SK-N-SH (cell line): ENCODE measurements around the gene AFF3. TPM values are rescaled to one million over a fixed set of nuclear protein-coding genes. Genes with fewer than 3 reads are reported as not detected.

Experiments used
- CTCF ChIA-PET: fragments of 300-600, 350-600 bp; formaldehyde crosslinking; extraction: SDS; loops from one replicate; lab custom pipeline; 2021; lab: Yijun Ruan, JAX
- POLR2A ChIA-PET: fragments of 350-600 bp; sonication (Branson Sonifier 250); formaldehyde crosslinking; extraction: SDS; loops from one replicate; lab custom pipeline; 2020; ENCODE audit warnings: antibody characterized with exemption, inconsistent platforms; lab: Yijun Ruan, JAX
- DNase-seq: peaks from one replicate; pipeline ENCODE4 v3.0.0; 2012
- H2AFZ ChIP-seq: fragments of 200-600 bp; sonication (generic); 2 replicates; pipeline ENCODE4 v1.8.1; 2016; ENCODE audit warnings: antibody characterized with exemption, mild to moderate bottlenecking, low read depth
- H3F3A ChIP-seq: fragments of 200-600 bp; sonication (generic); replicated peaks from 2 replicates; pipeline ENCODE3; 2016; ENCODE audit warnings: antibody characterized with exemption, mild to moderate bottlenecking; ENCODE audit not compliant: insufficient read depth
- H3K27ac ChIP-seq, 2 experiments: fragments of 200-500 bp in 1 of 2; fragments of 200-600 bp in 1 of 2; sonication (Bioruptor generic) in 1 of 2; sonication (generic), shearing (Covaris generic) in 1 of 2; 2 replicates each; pipeline versions ENCODE4 v1.5.1 to v1.6.1; 2014 to 2016; ENCODE audit warnings: low read depth in 2 of 2, inconsistent platforms in 1 of 2, low read length in 1 of 2, mild to moderate bottlenecking in 1 of 2, mixed read lengths in 1 of 2
- H3K27me3 ChIP-seq: fragments of 200-600 bp; sonication (generic), shearing (Covaris generic); 2 replicates; pipeline ENCODE4 v1.6.1; 2016; ENCODE audit warnings: mixed run types; ENCODE audit not compliant: insufficient read depth
- H3K36me3 ChIP-seq, 2 experiments: fragments of 200-500 bp in 1 of 2; fragments of 200-600 bp in 1 of 2; sonication (Bioruptor generic) in 1 of 2; sonication (generic) in 1 of 2; replicated peaks in 1 of 2; 2 replicates each; pipeline versions ENCODE3 to v1.5.1; 2014 to 2016; ENCODE audit warnings: low read length in 1 of 2, mild to moderate bottlenecking in 1 of 2; ENCODE audit not compliant: insufficient read depth in 2 of 2, control insufficient read depth in 1 of 2
- H3K4me1 ChIP-seq, 2 experiments: fragments of 200-500 bp in 1 of 2; fragments of 200-600 bp in 1 of 2; sonication (Bioruptor generic) in 1 of 2; sonication (generic), shearing (Covaris generic) in 1 of 2; 2 replicates each; pipeline versions ENCODE4 v1.5.1 to v1.6.1; 2014 to 2016; ENCODE audit warnings: low read depth in 1 of 2, low read length in 1 of 2, mixed run types in 1 of 2; ENCODE audit not compliant: insufficient read depth in 2 of 2, control insufficient read depth in 1 of 2
- H3K4me2 ChIP-seq: fragments of 200-600 bp; sonication (generic), shearing (Covaris generic); 2 replicates; pipeline ENCODE4 v1.6.1; 2017; ENCODE audit warnings: mixed run types
- H3K4me3 ChIP-seq, 2 experiments: fragments of 200-500 bp in 1 of 2; fragments of 200-600 bp in 1 of 2; sonication (Bioruptor generic) in 1 of 2; sonication (generic), shearing (Covaris generic) in 1 of 2; 2 replicates each; pipeline versions ENCODE4 v1.5.1 to v1.8.1; 2014 to 2016; ENCODE audit warnings: low read depth in 2 of 2, inconsistent platforms in 1 of 2, low read length in 1 of 2, mild to moderate bottlenecking in 1 of 2, mixed read lengths in 1 of 2, moderate library complexity in 1 of 2
- H3K79me2 ChIP-seq: fragments of 200-600 bp; sonication (generic); 2 replicates; pipeline ENCODE4 v1.8.1; 2017; ENCODE audit warnings: mild to moderate bottlenecking; ENCODE audit not compliant: insufficient read depth
- H3K9ac ChIP-seq: fragments of 200-600 bp; sonication (generic); 2 replicates; pipeline ENCODE4 v1.6.1; 2017; ENCODE audit warnings: mixed run types
- H3K9me2 ChIP-seq: fragments of 200-600 bp; sonication (generic); 2 replicates; pipeline ENCODE4 v1.6.1; 2017; ENCODE audit warnings: mixed run types
- H3K9me3 ChIP-seq: fragments of 200-600 bp; sonication (generic); 2 replicates; pipeline ENCODE4 v1.6.1; 2017; ENCODE audit warnings: mixed run types, mild to moderate bottlenecking, moderate library complexity
- H4K20me1 ChIP-seq: fragments of 200-600 bp; sonication (generic); 2 replicates; pipeline ENCODE4 v1.6.1; 2017; ENCODE audit warnings: mild to moderate bottlenecking, mixed run types; ENCODE audit not compliant: insufficient read depth
- CHD2 ChIP-seq: fragments of 150-350 bp; IDR thresholded peaks from 2 replicates; pipeline ENCODE4 v1.6.1; 2018; ENCODE audit warnings: low read length; ENCODE audit not compliant: partially characterized antibody
- CTCF ChIP-seq: fragments of 200-600 bp; sonication (generic); IDR thresholded peaks from 2 replicates; pipeline ENCODE4 v1.6.1; 2017; ENCODE audit warnings: antibody characterized with exemption, mild to moderate bottlenecking, moderate library complexity
- EP300 ChIP-seq, 2 experiments: IDR thresholded peaks; 2 replicates each; pipeline versions ENCODE4 v1.4.0 to v1.6.1; 2012; ENCODE audit warnings: borderline replicate concordance in 1 of 2, low read depth in 1 of 2, low read length in 1 of 2
- FOSL2 ChIP-seq: IDR thresholded peaks from 2 replicates; pipeline ENCODE4 v1.4.0; 2012; ENCODE audit warnings: low read depth, mild to moderate bottlenecking, moderate library complexity, borderline replicate concordance
- GATA2 ChIP-seq: sonication (generic); formaldehyde crosslinking; IDR thresholded peaks from 2 replicates; pipeline ENCODE4 v1.5.0; 2020; ENCODE audit warnings: mild to moderate bottlenecking, missing genetic modification reagents
- JUND ChIP-seq: IDR thresholded peaks from 2 replicates; pipeline ENCODE4 v1.4.0; 2012
- MEF2A ChIP-seq: IDR thresholded peaks from 2 replicates; pipeline ENCODE4 v1.4.0; 2012; ENCODE audit warnings: low read depth, borderline replicate concordance
- NFIC ChIP-seq: IDR thresholded peaks from 2 replicates; pipeline ENCODE4 v1.4.0; 2012; ENCODE audit warnings: borderline replicate concordance
- NRF1 ChIP-seq: IDR thresholded peaks from 2 replicates; pipeline ENCODE4 v1.6.1; 2012; ENCODE audit warnings: low read depth, mild to moderate bottlenecking, low read length
- POLR2AphosphoS5 ChIP-seq: IDR thresholded peaks from 2 replicates; pipeline ENCODE4 v1.6.1; 2012; ENCODE audit warnings: low read depth, low read length
- RCOR1 ChIP-seq: fragments of 150-350 bp; IDR thresholded peaks from 2 replicates; pipeline ENCODE4 v1.6.1; 2017; ENCODE audit warnings: antibody characterized with exemption, low read length
- REST ChIP-seq: IDR thresholded peaks from 2 replicates; pipeline ENCODE4 v1.6.1; 2012; ENCODE audit warnings: mild to moderate bottlenecking, low read depth, low read length, moderate library complexity
- RXRA ChIP-seq: IDR thresholded peaks from 2 replicates; pipeline ENCODE4 v1.4.0; 2012; ENCODE audit warnings: low read depth, mild to moderate bottlenecking, borderline replicate concordance
- SMC3 ChIP-seq: IDR thresholded peaks from 2 replicates; pipeline ENCODE4 v1.6.1; 2012; ENCODE audit warnings: low read depth, low read length, improper control_type of control experiment
- TAF1 ChIP-seq: IDR thresholded peaks from 2 replicates; pipeline ENCODE4 v1.6.1; 2012; ENCODE audit warnings: low read depth, mild to moderate bottlenecking, low read length, moderate library complexity, borderline replicate concordance
- YY1 ChIP-seq: IDR thresholded peaks from 2 replicates; pipeline ENCODE4 v1.4.0; 2012; ENCODE audit warnings: low read depth, mild to moderate bottlenecking
- WGBS: methylation state at CpG from one replicate; pipeline ENCODE4 v1.1.6; 2017; ENCODE audit warnings: low lambda C conversion rate; 5-methylcytosine and 5-hydroxymethylcytosine counted together
- polyA plus RNA-seq, 3 experiments: library from polyadenylated mRNA; depleted of rRNA; stranded (reverse); fragments of >200 nt; gene quantifications; 2 replicates each; pipeline ENCODE4 v1.2.3, GENCODE V29; 2012

Gene AFF3
- polyA plus RNA-seq, 1 of the 3 experiments (the other 2 are of a cell fraction) = 0.36 TPM

DNA sequence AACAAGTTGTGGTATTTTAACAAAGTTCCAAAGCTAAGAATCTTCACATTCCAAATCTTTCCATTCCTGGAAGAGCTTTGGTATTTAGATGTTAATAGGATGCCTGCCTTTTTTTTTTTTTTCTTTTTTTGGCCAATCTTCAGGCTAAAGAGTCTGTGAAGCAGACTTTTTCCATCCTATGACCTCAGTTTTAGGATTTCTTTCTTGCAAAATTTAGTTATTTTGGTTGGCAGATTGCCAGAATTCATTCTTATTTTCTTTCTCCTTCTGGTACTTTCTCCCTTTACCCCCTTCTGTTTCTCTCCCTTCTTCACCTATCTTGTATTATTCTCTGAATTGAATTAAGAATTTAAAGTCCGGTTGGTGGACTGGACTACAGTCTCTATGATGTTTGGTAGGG, 434.8 kb downstream of the AFF3 start (continued):
- no peak for TF ChIP-seq SMC3

DNA sequence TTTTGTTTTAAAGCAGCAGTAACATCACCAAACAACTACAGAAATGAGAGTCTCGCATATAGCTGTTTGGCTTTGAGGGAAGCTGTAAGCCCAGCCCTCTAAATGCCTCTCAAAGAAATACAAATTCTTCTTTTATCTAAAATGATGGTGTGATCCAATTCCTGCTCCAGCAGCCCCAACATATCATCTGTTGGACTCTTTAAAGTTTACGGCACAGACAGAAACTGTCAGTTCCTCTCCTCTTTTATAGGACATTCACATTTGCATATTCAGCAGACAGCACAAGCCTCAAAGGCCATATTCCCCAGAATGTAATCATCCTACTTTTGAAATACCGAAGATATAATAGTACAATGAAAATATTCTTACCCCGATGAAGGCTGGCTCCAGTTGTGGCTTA, 435.7 kb downstream of the AFF3 start:
- TF ChIP-seq RXRA = no peak
- no peak for TF ChIP-seq TAF1
- no peak for TF ChIP-seq NFIC
- no peak for TF ChIP-seq REST
- no peak for TF ChIP-seq YY1
- TF ChIP-seq EP300 (IDR thresholded peaks at IDR 0.05; ENCODE audit: borderline replicate concordance in 1 of 2, low read depth in 1 of 2, low read length in 1 of 2) = no peak
- TF ChIP-seq GATA2 = no peak
- no peak for TF ChIP-seq FOSL2
- TF ChIP-seq CHD2 = no peak
- TF ChIP-seq NRF1 = no peak
- TF ChIP-seq JUND = no peak
- no peak for TF ChIP-seq MEF2A
- TF ChIP-seq RCOR1 = no peak
- no peak for TF ChIP-seq POLR2AphosphoS5
- no peak for TF ChIP-seq CTCF
- ChIA-PET POLR2A (no interaction called here), CTCF (interaction anchor here (1.7 kb wide), 1 partner anchor 556 kb away, joined by 6 read pairs; no protein-coding TSS in a partner anchor)

More for the DNA sequence above, 435.7 kb downstream of the AFF3 start:
- peak overlapping the region in 1 of 2 experiments; percentile 91; a peak in 1 of 4 replicates for H3K27ac ChIP-seq
- peaks cover 0 to 25% of the 10 kb centered on the region in 2 experiments; a peak in 2 of 4 replicates for H3K4me1 ChIP-seq
- H4K20me1 ChIP-seq = no peaks in the 10 kb centered on the region
- H3K9me2 ChIP-seq = no peaks in the 10 kb centered on the region
- no peak overlapping the region for H2AFZ ChIP-seq
- H3K79me2 ChIP-seq = no peaks in the 10 kb centered on the region
- WGBS = 70% methylated on average over 4 of the region's 4 CpGs
- H3K9me3 ChIP-seq = no peaks in the 10 kb centered on the region
- H3K27me3 ChIP-seq = no peaks in the 10 kb centered on the region
- no peaks in the 10 kb centered on the region for H3F3A ChIP-seq
- DNase-seq = no peak
- H3K4me2 ChIP-seq = no peak overlapping the region
- no peak overlapping the region for H3K4me3 ChIP-seq
- no peaks in the 10 kb centered on the region for H3K36me3 ChIP-seq
- H3K9ac ChIP-seq = no peak overlapping the region
